HG02759 (cell line): ENCODE results near the gene NKAIN2.

ENCODE experiments used
- ATAC-seq: cut with Tn5 transposase; IDR thresholded peaks from one replicate; pipeline ENCODE4 v1.9.1; 2021; ENCODE audit warnings: mild to moderate bottlenecking, moderate library complexity; ENCODE audit not compliant: unreplicated experiment

Gene NKAIN2

DNA sequence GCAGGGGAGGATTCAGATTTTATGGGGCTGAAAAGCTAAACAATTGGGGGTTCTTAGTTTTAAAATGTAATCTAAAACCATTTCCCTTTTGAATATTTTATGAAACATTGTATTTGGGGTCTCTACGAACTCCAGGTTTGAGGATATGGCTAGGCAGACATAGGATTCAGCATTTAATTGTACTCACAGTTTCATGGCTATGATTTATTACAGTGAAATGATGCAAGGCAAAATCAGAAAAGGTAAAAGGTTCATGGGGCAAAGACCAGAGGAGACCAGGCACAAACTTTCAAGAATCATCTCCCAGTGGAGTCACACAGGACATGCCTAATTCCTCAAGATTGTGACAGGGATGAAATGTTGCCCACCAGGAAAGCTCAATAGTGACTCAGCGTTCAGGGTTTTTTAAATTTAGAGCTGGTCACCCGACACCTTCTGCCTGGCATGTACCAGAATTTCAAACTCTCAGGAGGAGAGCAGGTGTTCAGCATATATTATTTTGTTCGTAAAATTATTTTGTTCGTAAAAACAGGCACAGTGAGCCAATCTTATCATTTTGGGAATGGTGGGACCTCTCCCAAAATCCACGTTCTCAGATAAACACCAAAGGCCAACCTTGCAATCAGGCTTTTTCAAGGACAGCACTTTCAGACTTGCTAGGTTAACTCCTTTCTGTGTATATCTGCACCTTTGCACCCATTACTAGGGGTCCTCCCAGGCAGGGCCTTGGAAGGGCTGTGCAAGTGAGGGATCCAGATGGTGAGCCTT, 270.3 kb downstream of the NKAIN2 start:
- no peak for ATAC-seq

GRCh38 chr6:124074606-124075005, 270.9 kb downstream of the NKAIN2 start:
- no peak for ATAC-seq

DNA sequence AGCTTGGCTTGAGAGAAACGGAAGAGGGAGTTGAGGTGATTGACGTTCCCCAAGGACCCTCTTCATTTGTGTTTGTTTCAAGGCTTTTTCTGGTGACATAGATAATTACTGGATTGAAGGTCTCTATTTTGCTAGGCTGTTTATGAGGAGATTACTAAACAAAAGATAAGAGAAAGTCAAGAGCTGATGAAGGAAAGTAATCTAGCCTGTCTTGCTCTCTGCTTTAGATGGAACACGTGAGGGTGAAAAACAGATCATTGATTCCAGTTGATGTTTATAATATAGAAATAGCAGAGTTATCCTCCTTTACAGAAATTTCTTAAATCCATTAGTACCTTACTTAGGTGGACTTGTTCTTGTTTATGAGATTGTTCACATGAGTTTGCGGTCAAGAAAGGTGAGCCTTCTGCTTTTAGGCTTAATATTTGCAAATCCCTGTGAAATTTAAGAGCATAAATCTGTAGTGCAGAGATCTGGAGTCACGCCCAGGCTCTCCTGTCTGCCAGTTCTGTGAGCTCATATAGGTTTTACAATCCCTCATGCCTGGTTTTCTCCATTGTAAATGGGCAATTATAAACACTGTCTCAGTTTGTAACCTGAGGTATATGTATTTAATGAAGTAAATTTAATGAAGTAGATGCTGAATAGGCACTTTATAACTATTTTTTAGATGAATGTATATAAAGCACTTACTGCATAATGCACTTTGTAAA, 272.8 kb downstream of the NKAIN2 start:
- ATAC-seq = no peak

- ATAC-seq = no peak
These were observed 274.5 kb downstream of the NKAIN2 start for GRCh38 chr6:124078169-124078568.

- ATAC-seq = no peak
These were observed 276.8 kb downstream of the NKAIN2 start for GRCh38 chr6:124080483-124080882.

- no peak for ATAC-seq
These were observed 286.8 kb downstream of the NKAIN2 start for GRCh38 chr6:124090491-124090890.

DNA sequence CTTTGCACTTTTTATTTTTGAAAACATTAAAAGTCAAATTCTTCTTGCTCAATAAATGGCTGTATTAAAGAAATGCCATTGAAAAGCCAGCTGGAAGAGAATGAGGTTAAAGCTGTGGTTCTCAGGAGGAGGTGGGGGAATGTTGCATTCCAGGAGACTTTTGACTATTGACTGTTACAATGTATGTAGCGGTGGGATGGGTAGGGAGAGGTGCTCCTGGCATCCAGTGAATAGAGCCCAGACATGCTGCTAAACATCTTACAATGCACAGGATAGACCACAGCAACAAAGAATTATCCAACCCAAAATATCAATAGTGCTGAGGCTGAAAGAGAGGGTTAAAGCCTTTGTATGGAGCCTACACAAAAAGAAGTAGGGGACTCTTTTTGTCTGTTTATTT, 295.9 kb downstream of the NKAIN2 start:
- ATAC-seq = no peak

GRCh38 chr6:124110514-124110913, 306.8 kb downstream of the NKAIN2 start:
- no peak for ATAC-seq

DNA sequence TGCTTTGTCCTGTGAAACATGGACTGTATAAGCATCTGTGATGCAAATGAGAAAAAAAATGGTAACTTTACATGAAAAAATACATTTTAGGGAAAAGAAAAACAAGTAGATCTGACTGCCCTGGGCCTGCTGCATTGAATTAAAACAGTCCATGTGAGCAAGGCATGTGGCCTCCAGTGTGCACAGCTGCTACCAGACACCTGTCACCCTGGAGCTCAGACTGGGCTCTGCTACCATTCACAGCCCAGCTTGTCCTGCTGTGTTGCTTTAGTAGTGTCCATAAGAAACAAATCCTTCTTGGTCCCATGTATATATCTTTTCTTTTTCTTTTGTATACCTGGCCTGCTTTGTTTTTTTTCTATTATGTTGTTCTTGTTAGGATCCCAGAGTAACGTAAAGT, 315.9 kb downstream of the NKAIN2 start:
- ATAC-seq = no peak

DNA sequence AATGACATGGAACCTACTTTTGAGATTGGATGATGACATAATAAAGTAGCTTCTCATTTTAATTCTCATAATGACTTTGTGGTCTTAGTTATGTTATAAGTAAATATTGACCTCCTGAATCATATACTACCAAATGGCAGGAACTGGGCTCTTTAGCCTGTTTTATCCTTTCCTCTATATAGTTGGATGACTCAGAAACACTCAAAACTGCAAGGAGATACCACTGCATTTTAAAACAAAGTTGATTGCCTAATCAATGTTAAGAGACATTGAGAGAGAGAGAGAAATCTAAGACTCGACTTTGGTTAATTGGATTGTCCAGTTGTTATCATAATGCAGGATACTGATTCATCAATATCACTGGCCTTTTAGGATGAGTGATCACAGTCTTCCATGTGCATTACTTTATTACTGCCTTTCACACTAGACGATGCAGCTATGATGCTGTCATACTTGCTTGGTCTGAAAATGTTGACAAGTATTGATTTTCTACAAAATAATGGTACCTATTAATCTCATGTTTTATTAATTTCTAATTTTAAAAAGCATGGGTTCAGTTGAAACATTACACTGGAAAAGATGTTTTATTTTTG, 320.0 kb downstream of the NKAIN2 start:
- ATAC-seq = no peak

- ATAC-seq = no peak
These were observed 327.6 kb downstream of the NKAIN2 start for GRCh38 chr6:124131259-124131658.

DNA sequence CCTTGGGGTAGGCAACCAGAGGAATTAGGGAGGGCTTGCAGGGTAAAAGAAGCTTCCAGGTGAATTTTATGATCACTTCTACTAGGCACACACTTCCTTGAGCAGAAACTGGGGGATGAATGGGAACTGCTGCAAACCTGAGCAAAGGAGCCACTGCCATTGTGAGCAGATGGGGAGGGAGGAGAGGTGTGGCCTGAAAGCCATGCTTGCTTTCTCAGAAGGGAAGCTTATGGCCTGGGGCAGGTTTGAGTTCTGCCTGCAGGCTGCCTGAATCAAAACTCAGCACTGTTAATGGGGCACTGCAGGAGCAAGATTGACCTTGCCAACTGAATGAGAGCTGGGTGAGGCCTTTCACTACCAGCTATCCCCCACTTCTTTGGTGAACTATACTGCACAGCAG, 328.1 kb downstream of the NKAIN2 start:
- ATAC-seq = no peak

GRCh38 chr6:124132256-124132655, 328.6 kb downstream of the NKAIN2 start:
- no peak for ATAC-seq

DNA sequence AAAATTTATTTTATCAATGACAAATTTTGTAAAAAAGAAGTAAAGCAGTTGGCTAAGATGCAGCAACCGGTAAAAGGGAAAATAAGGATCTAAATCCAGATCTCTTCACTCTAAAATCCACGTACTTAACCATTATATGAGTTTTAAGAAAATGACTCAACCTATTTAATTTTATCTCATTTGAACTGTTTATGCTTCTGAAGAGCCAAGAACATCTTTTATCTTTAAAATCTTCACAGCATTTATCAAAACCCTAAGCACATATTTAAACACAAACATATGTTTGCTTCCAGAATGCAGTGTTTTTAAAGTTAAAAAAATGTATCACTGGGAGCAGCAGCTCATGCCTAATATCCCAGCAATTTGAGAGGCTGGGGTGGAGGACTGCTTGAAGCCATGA, 339.2 kb downstream of the NKAIN2 start:
- ATAC-seq = no peak

DNA sequence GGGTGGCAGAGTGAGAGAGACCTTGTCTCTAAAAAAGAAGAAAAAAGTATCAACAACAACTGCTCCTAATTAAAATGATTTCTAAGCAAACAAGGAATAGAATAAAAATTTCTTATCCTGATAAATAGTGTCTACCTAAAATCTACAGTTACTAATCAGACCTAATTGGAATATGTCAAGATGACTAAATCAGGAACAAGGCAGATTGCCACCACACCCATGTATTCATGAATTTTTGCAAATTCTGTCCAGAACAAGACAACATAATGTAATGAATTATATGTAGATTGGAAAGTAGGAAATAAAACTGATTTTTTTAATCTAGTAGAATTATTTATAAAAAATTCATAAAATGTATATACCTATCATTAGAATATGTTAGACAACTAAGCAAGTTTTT, 339.8 kb downstream of the NKAIN2 start:
- no peak for ATAC-seq

- ATAC-seq = no peak
These were observed 344.0 kb downstream of the NKAIN2 start for GRCh38 chr6:124147621-124148020.

- ATAC-seq = no peak
These were observed 344.7 kb downstream of the NKAIN2 start for GRCh38 chr6:124148236-124148957.

- no peak for ATAC-seq
These were observed 346.0 kb downstream of the NKAIN2 start for GRCh38 chr6:124149646-124150045.

DNA sequence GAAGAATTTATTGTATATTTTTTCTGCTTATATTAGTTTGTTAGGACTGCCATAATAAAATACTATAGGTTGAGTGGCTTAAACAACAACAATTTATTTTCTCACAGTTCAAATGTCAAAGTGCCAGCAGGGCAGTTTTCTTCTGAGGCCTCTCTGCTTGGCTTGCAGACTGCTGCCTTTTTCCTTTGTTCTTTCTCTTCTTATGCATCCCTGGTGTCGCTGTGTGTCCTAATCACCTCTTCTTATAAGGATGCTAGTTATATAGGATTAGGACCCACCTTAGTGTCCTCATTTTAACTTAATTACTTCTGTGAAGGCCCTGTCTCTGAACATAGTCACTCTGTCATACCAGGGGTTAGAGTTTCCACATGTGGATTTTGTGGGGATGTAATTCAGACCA, 354.4 kb downstream of the NKAIN2 start:
- no peak for ATAC-seq

DNA sequence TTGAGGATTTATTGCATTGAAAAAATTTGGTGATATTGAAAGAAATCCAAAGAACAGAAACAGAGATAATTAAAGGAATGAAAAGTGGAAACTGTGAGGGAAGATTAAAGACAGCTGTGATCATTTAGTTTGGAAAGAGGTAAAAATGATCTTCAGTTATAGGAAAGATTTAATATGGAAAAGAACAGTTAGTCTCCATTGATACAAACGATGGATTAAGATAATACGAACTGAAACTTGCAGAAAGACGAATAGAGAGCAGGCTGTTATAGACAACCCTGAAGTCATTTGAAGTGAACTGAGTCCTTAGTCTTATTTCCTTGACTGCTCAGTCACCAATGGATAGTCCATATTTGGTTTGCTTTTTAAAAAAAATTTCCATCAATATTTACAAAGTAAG, 360.0 kb downstream of the NKAIN2 start:
- ATAC-seq = no peak

- ATAC-seq = no peak
These were observed 360.7 kb downstream of the NKAIN2 start for GRCh38 chr6:124164343-124164742.
